A673 (cell line): Measurements from ENCODE around the gene CXCL3. TPM values are rescaled to one million over a fixed set of nuclear protein-coding genes. Genes with fewer than 3 reads are reported as not detected.

Source experiments
- BruUV-seq: library from RNA; stranded (reverse); fragments of 400-500 nt; replicated peaks from 2 replicates; lab custom pipeline; 2021; lab: Mats Ljungman, UMichigan
- CTCF ChIA-PET: fragments of 300-600 bp; sonication (Branson Sonifier 250); formaldehyde crosslinking; loops from one replicate; lab custom pipeline; 2022; ENCODE audit warnings: antibody characterized with exemption; lab: Charles Lee
- POLR2A ChIA-PET: fragments of 300-600 bp; sonication (Branson Sonifier 250); formaldehyde crosslinking; loops from one replicate; lab custom pipeline; 2022; ENCODE audit warnings: antibody characterized with exemption; ENCODE audit not compliant: low non-redundant PET; lab: Charles Lee
- DNase-seq: peaks from one replicate; pipeline ENCODE4 v3.0.0-alpha.2; 2015; ENCODE audit warnings: low spot score
- H3K27ac ChIP-seq: fragments of 200-600 bp; sonication (generic); 2 replicates; pipeline ENCODE4 v1.5.1; 2016; ENCODE audit warnings: mixed run types, low read depth, mild to moderate bottlenecking, mixed read lengths, antibody characterized with exemption, low read length; ENCODE audit not compliant: poor library complexity, severe bottlenecking
- H3K27me3 ChIP-seq: fragments of 200-600 bp; sonication (generic); replicated peaks from 2 replicates; pipeline ENCODE4 v1.6.1; 2017; ENCODE audit warnings: mixed run types, low read depth, mild to moderate bottlenecking, mixed read lengths, antibody characterized with exemption, low read length; ENCODE audit not compliant: insufficient read depth, poor library complexity
- H3K36me3 ChIP-seq: fragments of 200-600 bp; sonication (generic); 2 replicates; pipeline ENCODE4 v1.6.1; 2016; ENCODE audit warnings: mixed run types, mild to moderate bottlenecking, mixed read lengths, antibody characterized with exemption, low read length; ENCODE audit not compliant: insufficient read depth, poor library complexity, severe bottlenecking
- H3K4me1 ChIP-seq: fragments of 200-600 bp; sonication (generic); 2 replicates; pipeline ENCODE4 v1.6.1; 2017; ENCODE audit warnings: mixed run types, mild to moderate bottlenecking, mixed read lengths, antibody characterized with exemption, low read length; ENCODE audit not compliant: insufficient read depth, poor library complexity, severe bottlenecking
- H3K4me3 ChIP-seq: fragments of 200-600 bp; sonication (generic); 2 replicates; pipeline ENCODE4 v1.5.1; 2016; ENCODE audit warnings: low read depth, mixed run types, mild to moderate bottlenecking, mixed read lengths, low read length; ENCODE audit not compliant: poor library complexity, severe bottlenecking
- H3K9me3 ChIP-seq: fragments of 200-600 bp; sonication (generic); 2 replicates; pipeline ENCODE4 v1.6.1; 2016; ENCODE audit warnings: mixed run types, low read depth, mild to moderate bottlenecking, mixed read lengths, antibody characterized with exemption, low read length; ENCODE audit not compliant: poor library complexity, severe bottlenecking
- CTCF ChIP-seq: fragments of 300-800, 200-600 bp; sonication (generic); conservative IDR thresholded peaks from 2 replicates; pipeline ENCODE4 v1.5.1; 2017; ENCODE audit warnings: low read depth, mild to moderate bottlenecking, antibody characterized with exemption, low read length, moderate library complexity, mixed read lengths
- EZH2 ChIP-seq: fragments of 200-600 bp; sonication (generic); IDR thresholded peaks from 2 replicates; pipeline ENCODE4 v1.6.1; 2017; ENCODE audit warnings: borderline replicate concordance, low read depth, mild to moderate bottlenecking, mixed read lengths, antibody characterized with exemption, low read length; ENCODE audit not compliant: poor library complexity, severe bottlenecking
- intact Hi-C: fragments of 100-400 bp; cut with micrococcal nuclease; formaldehyde crosslinking; loops from one replicate; pipeline ENCODE4 v1.10.0; 2022; ENCODE audit not compliant: unreplicated experiment
- total RNA-seq: library from RNA; stranded (reverse); gene quantifications from 2 replicates; pipeline ENCODE4 v1.2.3, GENCODE V29; 2021

The CXCL3 gene
- total RNA-seq, 1 experiment from 2014 or later = 0.24 TPM

DNA sequence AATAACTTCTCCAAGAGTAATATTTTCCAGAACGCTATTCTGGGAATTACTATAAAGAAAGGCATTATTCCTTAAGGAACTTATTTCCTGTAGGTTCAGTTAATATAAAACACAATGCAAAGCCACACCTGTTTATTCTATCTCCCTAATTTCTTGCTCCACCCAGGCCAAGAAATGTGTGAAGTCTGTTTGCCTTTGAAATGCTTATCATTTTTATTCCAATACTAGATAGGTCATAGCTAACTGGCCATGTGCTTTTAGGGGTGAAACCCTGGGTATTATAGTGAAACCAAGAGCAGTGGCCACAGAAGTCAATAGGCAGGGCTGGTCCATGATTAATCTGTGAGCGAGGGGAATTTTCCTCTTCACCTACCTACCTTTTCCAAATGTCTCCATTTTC, 14.8 kb downstream of the CXCL3 start:
- CTCF ChIA-PET = no interaction called here
- Histone ChIP-seq H3K4me1 (no peaks in the 10 kb centered on the region), H3K4me3 (no peak overlapping the region), H3K27me3 (no peaks in the 10 kb centered on the region), H3K27ac (no peak overlapping the region), H3K9me3 (no peaks in the 10 kb centered on the region), H3K36me3 (no peaks in the 10 kb centered on the region)
- no TSS peak for BruUV-seq
- intact Hi-C loops = no loop called here
- no peak for TF ChIP-seq EZH2
- TF ChIP-seq CTCF = no peak
- POLR2A ChIA-PET = no interaction called here
- DNase-seq = no peak

DNA sequence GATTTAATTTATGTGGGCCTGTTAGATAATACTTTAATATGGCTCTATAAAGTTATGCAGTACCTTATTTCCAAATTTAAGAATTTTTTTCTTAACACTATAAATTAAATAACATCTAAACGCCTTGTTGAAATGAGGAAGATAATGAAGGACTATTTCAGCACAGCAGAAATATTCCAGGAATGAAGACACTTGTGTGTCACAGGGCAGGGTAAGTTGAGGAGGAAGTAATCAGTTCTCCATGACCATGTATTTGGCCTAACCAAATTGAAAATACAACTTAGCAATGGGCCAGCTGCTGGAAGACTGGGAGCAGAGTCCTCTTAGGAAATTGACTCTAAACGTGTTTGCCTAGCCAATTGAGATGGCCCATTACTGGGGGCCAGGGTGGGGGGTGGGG, 16.9 kb downstream of the CXCL3 start:
- no TSS peak for BruUV-seq
- TF ChIP-seq EZH2 (no peak), CTCF (no peak)
- no peak overlapping the region for H3K27ac ChIP-seq
- no peaks in the 10 kb centered on the region for H3K27me3 ChIP-seq
- CTCF ChIA-PET = no interaction called here
- POLR2A ChIA-PET = no interaction called here
- DNase-seq = no peak
- intact Hi-C loops = no loop called here
- H3K36me3 ChIP-seq = no peaks in the 10 kb centered on the region
- H3K4me1 ChIP-seq = no peaks in the 10 kb centered on the region
- no peak overlapping the region for H3K4me3 ChIP-seq
- H3K9me3 ChIP-seq = no peaks in the 10 kb centered on the region

DNA sequence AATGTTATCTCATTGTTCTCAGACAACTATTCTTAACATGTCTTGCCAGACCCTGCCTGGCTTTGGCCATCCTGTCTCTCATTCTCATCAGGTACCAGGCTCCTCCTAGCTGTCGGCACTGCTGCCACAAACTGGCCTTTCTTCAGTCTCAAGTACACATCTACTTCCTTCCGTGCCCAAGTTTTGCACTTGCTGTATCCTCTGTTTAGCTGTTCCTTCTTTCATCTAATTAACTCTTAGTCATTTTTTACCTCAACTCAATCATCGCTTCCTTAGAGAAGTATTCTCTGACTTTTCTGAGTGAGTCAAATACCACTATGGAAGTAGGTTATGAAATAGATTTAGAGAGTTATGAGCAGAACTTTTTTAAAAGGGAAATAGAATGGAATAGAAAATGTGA, 19.7 kb downstream of the CXCL3 start:
- Histone ChIP-seq H3K9me3 (no peaks in the 10 kb centered on the region), H3K4me1 (no peaks in the 10 kb centered on the region), H3K27ac (no peak overlapping the region), H3K27me3 (no peaks in the 10 kb centered on the region), H3K36me3 (no peaks in the 10 kb centered on the region), H3K4me3 (no peak overlapping the region)
- ChIA-PET CTCF (no interaction called here), POLR2A (no interaction called here)
- TF ChIP-seq EZH2 (no peak), CTCF (no peak)
- DNase-seq = no peak
- intact Hi-C loops = no loop called here
- no TSS peak for BruUV-seq
